ENCODE data around the gene SNRK.

The SNRK gene

GRCh38 chr3:43256714-43257461 is 29.5 kb upstream of the SNRK start:
- TF ChIP-seq CTCF (IDR thresholded peaks at IDR 0.05): no peak

GRCh38 chr3:43257850-43258249 is 28.5 kb upstream of the SNRK start:
- no peak for TF ChIP-seq CTCF (IDR thresholded peaks at IDR 0.05)

GRCh38 chr3:43259626-43260025 is 26.7 kb upstream of the SNRK start:
- TF ChIP-seq CTCF (IDR thresholded peaks at IDR 0.05): no peak

GRCh38 chr3:43260412-43260811 is 25.9 kb upstream of the SNRK start:
- TF ChIP-seq CTCF (IDR thresholded peaks at IDR 0.05): no peak

- no peak for TF ChIP-seq CTCF (IDR thresholded peaks at IDR 0.05)
Observed at GRCh38 chr3:43262194-43262593, 24.1 kb upstream of the SNRK start.

GRCh38 chr3:43266451-43266850 is 19.9 kb upstream of the SNRK start:
- TF ChIP-seq CTCF (IDR thresholded peaks at IDR 0.05): no peak

GRCh38 chr3:43266995-43267394 is 19.3 kb upstream of the SNRK start:
- TF ChIP-seq CTCF (IDR thresholded peaks at IDR 0.05): no peak

- TF ChIP-seq CTCF (IDR thresholded peaks at IDR 0.05): no peak
Observed at GRCh38 chr3:43268636-43269035, 17.7 kb upstream of the SNRK start.

All from LNCAP (cell line).